Fibroblast of lung (primary cell): ENCODE data around the gene PASD1.

ENCODE experiments used
- CTCF ChIP-seq, 2 donors: IDR thresholded peaks in 1 of 2; conservative IDR thresholded peaks in 1 of 2; 1 replicate in 1 of 2; 2 replicates in 1 of 2; pipeline ENCODE4 v1.5.1; 2011 to 2012; ENCODE audit warnings: low read length in 2 of 2, control low read depth in 1 of 2, inconsistent platforms in 1 of 2, low read depth in 1 of 2, mild to moderate bottlenecking in 1 of 2
- EZH2 ChIP-seq: IDR thresholded peaks from 2 replicates; pipeline ENCODE4 v1.5.1; 2012; ENCODE audit warnings: low read length, control low read depth, mild to moderate bottlenecking; ENCODE audit errors: missing control alignments

- TF ChIP-seq CTCF (conservative IDR thresholded peaks at IDR 0.05 in 1 of 2, IDR thresholded peaks at IDR 0.05 in 1 of 2; ENCODE audit: low read depth in 1 of 2, low read length in 2 of 2): no peak
- no peak for TF ChIP-seq EZH2
These were observed 131.4 kb downstream of the PASD1 start, which contains the start of gene PRRG3 for GRCh38 chrX:151694661-151695582.
